HL-60 (cell line): Measurements from ENCODE around the gene CEPT1.

Experiments
- DNase-seq, 2 experiments: peaks; one replicate each; pipeline ENCODE4 v3.0.0-alpha.2; 2010 to 2020; ENCODE audit warnings: low read depth in 1 of 2, low spot score in 1 of 2
- H3K27ac ChIP-seq: fragments of 250-450 bp; sonication (Bioruptor Pico); replicated peaks from 2 replicates; pipeline ENCODE4 v1.5.1; 2020; ENCODE audit warnings: mild to moderate bottlenecking, moderate library complexity
- H3K27me3 ChIP-seq: fragments of 250-450 bp; sonication (Bioruptor Pico); 2 replicates; pipeline ENCODE4 v1.5.1; 2021; ENCODE audit warnings: mild to moderate bottlenecking, moderate library complexity; ENCODE audit not compliant: insufficient read depth, poor library complexity, severe bottlenecking
- H3K4me3 ChIP-seq: replicated peaks from 2 replicates; pipeline ENCODE4 v1.5.1; 2011; ENCODE audit warnings: mild to moderate bottlenecking, control low read depth, low read length; ENCODE audit not compliant: insufficient read depth
- GABPA ChIP-seq: IDR thresholded peaks from 2 replicates; pipeline ENCODE4 v1.6.1; 2012; ENCODE audit warnings: low read depth
- POLR2AphosphoS5 ChIP-seq: IDR thresholded peaks from 2 replicates; pipeline ENCODE4 v1.6.1; 2012; ENCODE audit warnings: low read depth
- SPI1 ChIP-seq: IDR thresholded peaks from 2 replicates; pipeline ENCODE4 v1.6.1; 2012; ENCODE audit warnings: low read depth, mild to moderate bottlenecking, borderline replicate concordance
- TF ChIP-seq, protein P1 (sequence below): IDR thresholded peaks from one replicate; pipeline ENCODE4 v1.5.1; 2011; ENCODE audit warnings: low read length, control low read depth, inconsistent platforms; ENCODE audit not compliant: insufficient read depth
- TF ChIP-seq, protein P2 (sequence below): IDR thresholded peaks from 2 replicates; pipeline ENCODE4 v1.6.1; 2012; ENCODE audit warnings: low read depth; ENCODE audit not compliant: insufficient replicate concordance

Gene CEPT1

DNA sequence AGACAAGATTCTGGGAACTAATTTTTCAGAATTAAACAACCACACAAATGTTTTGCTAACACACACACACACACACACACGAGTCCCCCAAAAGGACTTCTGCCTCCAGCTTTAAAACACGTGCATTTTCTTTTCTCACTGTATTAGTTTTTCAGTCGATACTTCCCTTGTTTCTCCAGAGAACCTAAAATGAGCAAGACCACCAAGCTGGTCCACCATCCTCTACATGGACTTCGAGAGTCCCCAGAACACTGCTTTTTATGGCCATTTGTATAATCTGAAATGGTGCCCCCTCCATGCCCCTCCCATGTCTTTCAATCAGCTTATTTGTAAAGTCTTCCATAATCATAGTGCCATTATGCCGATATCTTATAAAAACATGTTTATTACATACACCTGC, 76.7 kb downstream of the CEPT1 start:
- TF ChIP-seq SPI1: no peak
- TF ChIP-seq GABPA: 0 out of 2 replicates have a peak, but pooled peaks have one; percentile 0

DNA sequence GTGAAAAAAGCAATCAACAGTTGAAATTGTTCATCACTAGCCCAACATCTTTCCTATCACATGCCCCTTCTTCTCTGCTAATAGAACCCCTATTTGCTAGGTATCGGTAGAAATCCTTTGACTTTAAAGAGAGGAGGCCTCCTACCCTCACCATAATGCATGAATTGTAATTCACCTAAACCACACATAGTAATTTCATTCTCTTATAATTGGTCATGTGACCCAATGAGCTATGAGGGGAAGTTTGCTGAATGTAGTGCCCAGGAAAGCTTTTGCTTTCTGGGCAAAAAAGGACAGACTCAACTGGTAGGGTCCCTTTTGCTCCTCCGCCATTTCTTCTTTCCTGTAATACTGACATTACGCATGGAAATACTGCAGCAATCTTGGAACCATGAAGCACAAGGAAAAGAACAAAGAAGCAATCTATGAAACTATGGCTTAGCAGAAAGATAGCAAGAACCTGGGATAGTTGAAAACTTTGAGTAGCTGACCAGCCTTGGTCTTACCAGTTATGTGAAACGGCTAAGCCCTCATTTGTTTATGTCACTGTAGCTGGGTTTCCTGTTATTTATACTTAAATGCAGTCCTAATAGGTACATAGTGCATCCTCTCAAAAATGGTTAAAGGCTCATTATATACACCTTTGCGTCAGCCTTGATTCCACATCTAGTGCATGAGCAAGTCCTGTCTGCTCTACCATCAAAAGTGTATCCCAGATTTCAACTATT, 77.3 kb downstream of the CEPT1 start:
- DNase-seq: no peak
- H3K4me3 ChIP-seq: no peak overlapping the region
- H3K27ac ChIP-seq: no peak overlapping the region

More for the DNA sequence above, 76.7 kb downstream of the CEPT1 start:
- no peak for DNase-seq
- H3K27me3 ChIP-seq: no peaks in the 10 kb centered on the region
- no peak overlapping the region for H3K4me3 ChIP-seq
- peak overlapping the region; percentile 34 for H3K27ac ChIP-seq

DNA sequence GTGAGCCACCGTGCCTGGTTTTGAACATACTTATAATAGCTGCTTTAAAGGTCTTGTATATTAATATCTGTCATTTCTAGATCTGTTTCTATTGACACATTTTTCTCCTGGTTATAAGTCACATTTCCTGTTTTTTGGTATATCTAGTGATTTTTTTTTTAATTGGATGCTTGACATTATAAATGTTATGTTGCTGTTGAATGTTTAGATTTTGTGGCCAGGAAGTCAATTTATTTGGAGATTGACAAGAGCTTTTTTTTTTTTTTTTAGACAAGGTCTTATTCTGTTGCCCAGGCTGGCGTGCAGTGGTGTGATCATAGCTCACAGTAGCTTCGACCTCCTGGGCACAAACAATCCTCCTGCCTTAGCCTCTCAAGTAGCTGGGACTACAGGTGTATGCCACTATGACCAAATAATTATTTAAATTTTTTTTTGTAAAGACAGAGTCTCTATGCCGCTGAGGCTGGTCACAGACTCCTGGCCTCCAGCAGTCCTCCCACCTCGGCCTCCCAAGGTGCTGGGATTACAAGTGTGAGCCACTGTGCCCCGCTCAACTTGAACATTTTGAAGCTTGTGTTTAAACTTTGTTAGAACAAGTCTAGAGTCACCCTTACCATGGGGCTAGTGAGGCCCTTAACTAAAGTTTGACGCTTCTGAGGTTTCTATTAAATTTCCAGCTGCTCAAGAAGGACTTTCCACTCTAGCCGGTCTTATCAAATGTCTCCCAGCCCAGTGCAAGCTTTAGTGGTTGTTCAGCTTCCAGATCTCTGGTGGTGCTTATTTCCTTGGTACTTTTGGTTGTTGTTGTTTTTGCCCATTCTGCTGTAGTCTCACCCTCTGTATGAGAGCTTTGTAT, 78.9 kb downstream of the CEPT1 start:
- TF ChIP-seq, protein P1, sequence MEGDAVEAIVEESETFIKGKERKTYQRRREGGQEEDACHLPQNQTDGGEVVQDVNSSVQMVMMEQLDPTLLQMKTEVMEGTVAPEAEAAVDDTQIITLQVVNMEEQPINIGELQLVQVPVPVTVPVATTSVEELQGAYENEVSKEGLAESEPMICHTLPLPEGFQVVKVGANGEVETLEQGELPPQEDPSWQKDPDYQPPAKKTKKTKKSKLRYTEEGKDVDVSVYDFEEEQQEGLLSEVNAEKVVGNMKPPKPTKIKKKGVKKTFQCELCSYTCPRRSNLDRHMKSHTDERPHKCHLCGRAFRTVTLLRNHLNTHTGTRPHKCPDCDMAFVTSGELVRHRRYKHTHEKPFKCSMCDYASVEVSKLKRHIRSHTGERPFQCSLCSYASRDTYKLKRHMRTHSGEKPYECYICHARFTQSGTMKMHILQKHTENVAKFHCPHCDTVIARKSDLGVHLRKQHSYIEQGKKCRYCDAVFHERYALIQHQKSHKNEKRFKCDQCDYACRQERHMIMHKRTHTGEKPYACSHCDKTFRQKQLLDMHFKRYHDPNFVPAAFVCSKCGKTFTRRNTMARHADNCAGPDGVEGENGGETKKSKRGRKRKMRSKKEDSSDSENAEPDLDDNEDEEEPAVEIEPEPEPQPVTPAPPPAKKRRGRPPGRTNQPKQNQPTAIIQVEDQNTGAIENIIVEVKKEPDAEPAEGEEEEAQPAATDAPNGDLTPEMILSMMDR: no peak
- TF ChIP-seq GABPA (no peak), POLR2AphosphoS5 (no peak), SPI1 (no peak)
- TF ChIP-seq, protein P2, sequence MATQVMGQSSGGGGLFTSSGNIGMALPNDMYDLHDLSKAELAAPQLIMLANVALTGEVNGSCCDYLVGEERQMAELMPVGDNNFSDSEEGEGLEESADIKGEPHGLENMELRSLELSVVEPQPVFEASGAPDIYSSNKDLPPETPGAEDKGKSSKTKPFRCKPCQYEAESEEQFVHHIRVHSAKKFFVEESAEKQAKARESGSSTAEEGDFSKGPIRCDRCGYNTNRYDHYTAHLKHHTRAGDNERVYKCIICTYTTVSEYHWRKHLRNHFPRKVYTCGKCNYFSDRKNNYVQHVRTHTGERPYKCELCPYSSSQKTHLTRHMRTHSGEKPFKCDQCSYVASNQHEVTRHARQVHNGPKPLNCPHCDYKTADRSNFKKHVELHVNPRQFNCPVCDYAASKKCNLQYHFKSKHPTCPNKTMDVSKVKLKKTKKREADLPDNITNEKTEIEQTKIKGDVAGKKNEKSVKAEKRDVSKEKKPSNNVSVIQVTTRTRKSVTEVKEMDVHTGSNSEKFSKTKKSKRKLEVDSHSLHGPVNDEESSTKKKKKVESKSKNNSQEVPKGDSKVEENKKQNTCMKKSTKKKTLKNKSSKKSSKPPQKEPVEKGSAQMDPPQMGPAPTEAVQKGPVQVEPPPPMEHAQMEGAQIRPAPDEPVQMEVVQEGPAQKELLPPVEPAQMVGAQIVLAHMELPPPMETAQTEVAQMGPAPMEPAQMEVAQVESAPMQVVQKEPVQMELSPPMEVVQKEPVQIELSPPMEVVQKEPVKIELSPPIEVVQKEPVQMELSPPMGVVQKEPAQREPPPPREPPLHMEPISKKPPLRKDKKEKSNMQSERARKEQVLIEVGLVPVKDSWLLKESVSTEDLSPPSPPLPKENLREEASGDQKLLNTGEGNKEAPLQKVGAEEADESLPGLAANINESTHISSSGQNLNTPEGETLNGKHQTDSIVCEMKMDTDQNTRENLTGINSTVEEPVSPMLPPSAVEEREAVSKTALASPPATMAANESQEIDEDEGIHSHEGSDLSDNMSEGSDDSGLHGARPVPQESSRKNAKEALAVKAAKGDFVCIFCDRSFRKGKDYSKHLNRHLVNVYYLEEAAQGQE: no peak
- H3K4me3 ChIP-seq: no peak overlapping the region
- no peak overlapping the region for H3K27ac ChIP-seq
- DNase-seq: no peak
- H3K27me3 ChIP-seq: no peaks in the 10 kb centered on the region

More for the DNA sequence above, 77.3 kb downstream of the CEPT1 start:
- no peak for TF ChIP-seq SPI1
- no peak for TF ChIP-seq POLR2AphosphoS5
- no peak for TF ChIP-seq GABPA
- TF ChIP-seq, protein P2: no peak
- TF ChIP-seq, protein P1: no peak
- H3K27me3 ChIP-seq: no peaks in the 10 kb centered on the region
